BLaER1 treated with 17β-estradiol and CSF1 and Interleukin-3, amounts not matched to agents 10 nM and 100 nM (cell line): ENCODE results near the gene PAK6.

Experiments
- H3K27ac ChIP-seq, 11 experiments: shearing (Covaris generic); formaldehyde crosslinking; 2 replicates each; pipeline ENCODE4 v1.8.1; 2022
- H3K27me3 ChIP-seq, 11 experiments: shearing (Covaris generic); formaldehyde crosslinking; 2 replicates each; pipeline ENCODE4 v1.8.1; 2022
- H3K36me3 ChIP-seq, 11 experiments: shearing (Covaris generic); formaldehyde crosslinking; 2 replicates each; pipeline ENCODE4 v1.8.1; 2022
- H3K4me1 ChIP-seq, 10 experiments: shearing (Covaris generic); formaldehyde crosslinking; 2 replicates each; pipeline ENCODE4 v1.8.1; 2022
- H3K4me2 ChIP-seq, 11 experiments: shearing (Covaris generic); formaldehyde crosslinking; 2 replicates each; pipeline ENCODE4 v1.8.1; 2022
- H3K4me3 ChIP-seq, 10 experiments: shearing (Covaris generic); formaldehyde crosslinking; 2 replicates each; pipeline ENCODE4 v1.8.1; 2022
- H3K9ac ChIP-seq, 11 experiments: shearing (Covaris generic); formaldehyde crosslinking; 2 replicates each; pipeline ENCODE4 v1.8.1; 2022
- H3K9me3 ChIP-seq, 11 experiments: shearing (Covaris generic); formaldehyde crosslinking; replicated peaks in 1 of 11; 2 replicates each; pipeline ENCODE4 v1.8.1; 2022
- H4K20me1 ChIP-seq, 11 experiments: shearing (Covaris generic); formaldehyde crosslinking; 2 replicates each; pipeline ENCODE4 v1.8.1; 2022
- Cebpa-rat ChIP-seq, 11 experiments: shearing (Covaris generic); IDR thresholded peaks; 2 replicates each; pipeline ENCODE4 v1.8.1; 2022

The PAK6 gene

DNA sequence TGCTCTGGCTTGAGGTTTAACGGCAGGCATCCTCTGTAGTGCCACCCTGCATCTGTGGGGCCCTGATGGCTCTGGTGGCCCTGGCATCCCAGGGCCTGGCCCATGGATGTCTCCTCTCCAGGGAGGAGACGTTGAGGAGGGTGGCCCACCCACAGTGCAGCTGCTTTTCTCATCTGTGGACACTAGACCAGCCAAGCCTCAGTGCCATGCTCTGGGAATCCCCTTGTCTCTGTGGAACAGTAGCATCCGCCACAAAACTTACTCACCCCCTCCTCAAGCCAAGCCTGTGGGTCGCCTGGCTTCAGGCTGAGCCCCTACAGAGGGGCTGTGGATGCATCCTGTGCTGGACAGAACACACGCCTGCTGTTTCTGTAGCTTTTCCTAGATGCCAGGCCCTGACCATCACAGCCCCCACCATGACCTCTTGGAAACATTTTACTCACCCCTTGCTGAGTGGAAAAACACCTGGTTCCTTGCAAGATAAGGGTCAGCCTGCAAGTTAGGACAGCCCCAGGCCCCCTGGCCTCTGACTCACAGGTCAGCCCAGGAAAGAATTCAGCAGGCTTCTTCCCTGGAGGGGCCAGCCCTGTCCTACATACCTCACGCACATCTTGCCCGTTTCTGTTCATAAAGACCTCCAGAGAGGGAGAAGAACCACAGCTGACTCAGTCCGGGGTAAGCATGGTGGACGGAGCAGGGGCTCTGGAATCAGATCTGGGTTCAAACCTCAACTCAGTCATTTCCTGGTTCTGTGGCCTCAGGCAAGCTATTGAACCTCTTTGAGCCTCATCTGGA is 19.0 kb downstream of the PAK6 start:
- H3K9ac ChIP-seq: no peak overlapping the region

DNA sequence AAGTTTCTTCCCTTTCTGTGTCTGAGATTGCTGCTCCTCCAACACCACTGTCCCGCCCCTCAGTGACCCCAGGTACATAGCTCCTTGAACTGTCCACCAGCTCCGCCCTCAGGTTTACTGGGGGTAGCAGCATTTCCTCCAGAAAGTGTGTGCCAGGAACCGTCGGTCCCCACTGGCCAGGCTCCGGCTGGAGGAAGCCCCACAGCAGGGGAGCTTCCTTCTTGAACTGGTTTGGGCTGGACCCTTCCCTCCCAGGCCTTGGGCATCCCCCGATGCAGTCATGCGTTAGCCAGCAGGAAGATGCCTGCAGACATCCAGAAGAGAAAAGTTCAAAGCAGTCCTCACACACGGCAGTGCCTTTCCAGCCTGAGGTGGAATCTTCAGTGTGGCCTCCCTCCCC is 19.7 kb downstream of the PAK6 start:
- Histone ChIP-seq H3K4me3 (no peak overlapping the region), H3K36me3 (no peaks in the 10 kb centered on the region), H3K9me3 (no peaks in the 10 kb centered on the region), H3K4me2 (peak overlapping the region in 10 of 11 experiments; percentile 21 to 60 (median 41); a peak in 16 of 22 replicates), H3K27ac (no peak overlapping the region), H3K4me1 (peaks cover 0 to 24% (median 12%) of the 10 kb centered on the region in 10 experiments; a peak in 14 of 20 replicates), H3K27me3 (peaks cover 16 to 24% (median 21%) of the 10 kb centered on the region in 11 experiments), H4K20me1 (peaks cover 0 to 1% (median 0%) of the 10 kb centered on the region in 11 experiments; a peak in 4 of 22 replicates), H3K9ac (0 out of 22 replicates have a peak overlapping the region, but pooled peaks of 2 of the 11 experiments have one; percentile 7 to 19)
- TF ChIP-seq Cebpa-rat (IDR thresholded peaks at IDR 0.05): no peak

More for the DNA sequence above, 19.0 kb downstream of the PAK6 start:
- H3K36me3 ChIP-seq: no peaks in the 10 kb centered on the region
- peaks cover 0 to 8% (median 0%) of the 10 kb centered on the region in 11 experiments; a peak in 8 of 22 replicates for H4K20me1 ChIP-seq
- H3K9me3 ChIP-seq: no peaks in the 10 kb centered on the region
- TF ChIP-seq Cebpa-rat (IDR thresholded peaks at IDR 0.05): no peak
- peaks cover 23 to 31% (median 28%) of the 10 kb centered on the region in 11 experiments for H3K27me3 ChIP-seq
- no peak overlapping the region for H3K27ac ChIP-seq
- H3K4me2 ChIP-seq: 0 out of 22 replicates have a peak overlapping the region, but pooled peaks of 2 of the 11 experiments have one; percentile 35 to 48
- no peak overlapping the region for H3K4me3 ChIP-seq
- peaks cover 5 to 30% (median 18%) of the 10 kb centered on the region in 10 experiments; a peak in 18 of 20 replicates for H3K4me1 ChIP-seq

DNA sequence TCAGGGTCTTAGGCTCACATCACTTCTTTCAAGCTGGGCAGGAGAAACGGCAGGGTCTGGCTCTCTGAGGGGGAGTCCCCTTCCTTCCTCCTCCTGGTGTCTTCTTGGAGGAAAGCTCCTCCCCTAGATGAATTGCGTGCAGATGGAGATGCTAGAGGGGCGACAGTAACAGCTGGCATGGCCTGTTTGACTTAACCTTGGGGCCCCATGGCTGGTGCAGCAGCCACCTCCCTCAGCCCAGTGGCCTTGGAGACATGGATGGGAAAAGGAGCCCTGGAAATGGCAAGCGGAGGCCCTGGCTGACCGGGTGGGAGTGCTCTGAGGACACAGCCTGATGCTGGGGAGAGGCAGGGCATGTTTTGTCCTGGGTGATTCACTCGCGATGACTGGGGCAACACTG is 20.2 kb downstream of the PAK6 start:
- H3K4me3 ChIP-seq: no peak overlapping the region
- H3K36me3 ChIP-seq: no peaks in the 10 kb centered on the region
- H3K27me3 ChIP-seq: peaks cover 12 to 19% (median 16%) of the 10 kb centered on the region in 11 experiments
- H3K4me1 ChIP-seq: peaks cover 0 to 24% (median 12%) of the 10 kb centered on the region in 10 experiments; a peak in 14 of 20 replicates
- peak overlapping the region in 10 of 11 experiments; percentile 21 to 60 (median 41); a peak in 16 of 22 replicates for H3K4me2 ChIP-seq
- H3K9ac ChIP-seq: 0 out of 22 replicates have a peak overlapping the region, but pooled peaks of 2 of the 11 experiments have one; percentile 7 to 19
- no peaks in the 10 kb centered on the region; a peak in 3 of 22 replicates for H4K20me1 ChIP-seq
- H3K9me3 ChIP-seq: no peaks in the 10 kb centered on the region
- TF ChIP-seq Cebpa-rat (IDR thresholded peaks at IDR 0.05): no peak
- H3K27ac ChIP-seq: no peak overlapping the region

DNA sequence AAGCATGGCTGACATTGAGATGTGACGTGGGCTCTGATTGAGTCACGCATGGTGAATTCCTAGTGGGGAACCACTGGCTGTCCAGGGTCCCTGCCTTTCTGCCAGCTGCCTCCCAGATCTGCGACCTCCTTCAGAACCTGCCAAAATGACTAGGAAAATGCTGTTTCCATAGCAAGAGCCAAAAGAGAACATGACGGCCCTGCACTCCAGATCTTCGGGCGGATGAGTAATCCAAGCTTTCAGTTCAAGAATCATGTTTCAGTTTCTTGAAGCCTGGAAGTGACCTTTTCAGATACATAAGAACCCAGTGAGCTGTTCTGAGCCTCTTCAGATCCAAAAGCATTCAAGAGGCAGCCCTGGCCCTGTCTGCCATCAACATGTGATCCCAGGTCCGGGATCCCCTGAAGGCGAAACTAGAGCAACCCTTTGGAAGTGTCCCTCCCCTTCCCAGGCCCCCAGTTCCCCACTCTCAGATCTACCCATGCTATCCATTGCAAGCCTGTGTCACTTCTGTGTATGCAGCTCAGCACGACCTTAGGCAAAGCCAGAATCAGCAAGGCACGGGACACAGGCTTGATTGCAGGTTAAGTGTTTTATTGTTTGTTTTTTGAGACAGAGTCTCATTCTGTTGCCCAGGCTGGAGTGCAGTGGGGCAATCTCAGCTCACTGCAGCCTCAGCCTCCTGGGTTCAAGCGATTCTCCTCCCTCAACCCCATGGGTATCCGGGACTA is 24.3 kb downstream of the PAK6 start:
- no peaks in the 10 kb centered on the region for H3K27me3 ChIP-seq
- no peaks in the 10 kb centered on the region for H3K36me3 ChIP-seq
- H3K4me3 ChIP-seq: no peak overlapping the region
- no peak overlapping the region for H3K4me2 ChIP-seq
- H3K9ac ChIP-seq: no peak overlapping the region
- TF ChIP-seq Cebpa-rat (IDR thresholded peaks at IDR 0.05): no peak
- peaks cover 13 to 30% (median 21%) of the 10 kb centered on the region in 10 experiments; a peak in 19 of 20 replicates for H3K4me1 ChIP-seq
- no peak overlapping the region for H3K27ac ChIP-seq
- H3K9me3 ChIP-seq: no peaks in the 10 kb centered on the region
- no peaks in the 10 kb centered on the region; a peak in 1 of 22 replicates for H4K20me1 ChIP-seq

DNA sequence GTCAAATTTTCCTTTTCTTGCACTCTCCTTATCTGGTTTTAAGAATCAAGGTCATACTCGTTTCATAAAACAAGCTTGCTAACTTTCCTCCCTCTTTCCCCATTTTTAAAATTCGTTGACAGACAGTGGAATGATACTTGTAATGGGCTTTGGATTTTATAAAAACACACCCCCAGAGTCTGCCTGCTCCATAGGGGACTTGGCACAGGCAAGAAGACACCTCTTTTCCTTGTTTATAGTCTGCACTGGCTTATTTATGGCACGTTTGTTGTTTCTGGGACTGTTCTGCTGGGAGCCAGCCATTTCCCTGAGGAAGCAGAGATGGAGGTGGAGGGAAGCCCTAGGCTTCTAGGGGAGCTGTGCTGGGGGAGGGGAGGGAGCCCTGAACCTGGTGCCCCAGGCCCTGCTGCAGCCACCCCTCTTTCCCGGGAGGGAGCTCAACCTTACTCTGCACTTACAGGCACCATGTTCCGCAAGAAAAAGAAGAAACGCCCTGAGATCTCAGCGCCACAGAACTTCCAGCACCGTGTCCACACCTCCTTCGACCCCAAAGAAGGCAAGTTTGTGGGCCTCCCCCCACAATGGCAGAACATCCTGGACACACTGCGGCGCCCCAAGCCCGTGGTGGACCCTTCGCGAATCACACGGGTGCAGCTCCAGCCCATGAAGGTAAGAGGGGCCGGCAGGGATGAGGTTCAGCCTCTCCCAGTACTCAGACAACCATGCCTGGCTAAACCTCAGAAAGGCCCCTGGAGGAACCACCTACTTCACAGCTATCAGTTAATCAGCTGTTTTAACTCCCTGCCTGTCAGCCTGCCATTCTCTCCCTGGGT is 25.7 kb downstream of the PAK6 start:
- no peaks in the 10 kb centered on the region for H4K20me1 ChIP-seq
- no peak overlapping the region for H3K9ac ChIP-seq
- no peaks in the 10 kb centered on the region for H3K36me3 ChIP-seq
- no peak overlapping the region for H3K4me2 ChIP-seq
- H3K27me3 ChIP-seq: no peaks in the 10 kb centered on the region
- no peak overlapping the region for H3K4me3 ChIP-seq
- no peak for TF ChIP-seq Cebpa-rat (IDR thresholded peaks at IDR 0.05)
- H3K4me1 ChIP-seq: peaks cover 10 to 20% (median 13%) of the 10 kb centered on the region in 10 experiments; a peak in 17 of 20 replicates
- no peaks in the 10 kb centered on the region for H3K9me3 ChIP-seq
- no peak overlapping the region for H3K27ac ChIP-seq

DNA sequence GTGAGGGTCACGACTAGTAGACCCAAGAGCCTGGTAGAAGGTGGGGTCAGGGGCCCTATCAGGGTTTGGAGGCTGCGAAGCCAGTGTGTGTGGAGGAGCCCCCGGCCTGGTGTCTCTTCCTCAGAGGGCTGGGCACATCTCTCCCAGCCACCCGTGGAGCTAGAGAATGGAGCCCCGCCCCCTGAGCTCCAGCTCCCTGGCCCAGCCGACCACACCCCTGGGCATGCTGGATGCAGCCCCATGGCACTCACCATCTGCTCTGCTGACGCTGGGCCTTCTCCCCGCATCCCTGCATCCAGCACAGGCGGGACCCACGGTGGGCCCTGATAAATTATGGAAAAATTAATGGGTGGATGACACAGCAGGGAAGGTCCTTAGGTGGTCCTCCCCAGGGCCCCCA is 26.5 kb downstream of the PAK6 start:
- no peak overlapping the region for H3K4me2 ChIP-seq
- no peak overlapping the region for H3K4me3 ChIP-seq
- no peaks in the 10 kb centered on the region for H3K27me3 ChIP-seq
- H4K20me1 ChIP-seq: no peaks in the 10 kb centered on the region
- H3K9me3 ChIP-seq: no peaks in the 10 kb centered on the region
- H3K4me1 ChIP-seq: peaks cover 10 to 20% (median 13%) of the 10 kb centered on the region in 10 experiments; a peak in 17 of 20 replicates
- H3K27ac ChIP-seq: no peak overlapping the region
- no peak overlapping the region for H3K9ac ChIP-seq
- no peak for TF ChIP-seq Cebpa-rat (IDR thresholded peaks at IDR 0.05)
- H3K36me3 ChIP-seq: no peaks in the 10 kb centered on the region

DNA sequence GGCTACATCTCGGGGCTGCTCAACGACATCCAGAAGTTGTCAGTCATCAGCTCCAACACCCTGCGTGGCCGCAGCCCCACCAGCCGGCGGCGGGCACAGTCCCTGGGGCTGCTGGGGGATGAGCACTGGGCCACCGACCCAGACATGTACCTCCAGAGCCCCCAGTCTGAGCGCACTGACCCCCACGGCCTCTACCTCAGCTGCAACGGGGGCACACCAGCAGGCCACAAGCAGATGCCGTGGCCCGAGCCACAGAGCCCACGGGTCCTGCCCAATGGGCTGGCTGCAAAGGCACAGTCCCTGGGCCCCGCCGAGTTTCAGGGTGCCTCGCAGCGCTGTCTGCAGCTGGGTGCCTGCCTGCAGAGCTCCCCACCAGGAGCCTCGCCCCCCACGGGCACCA is 27.0 kb downstream of the PAK6 start:
- Histone ChIP-seq H3K36me3 (no peaks in the 10 kb centered on the region), H3K9me3 (no peaks in the 10 kb centered on the region), H3K27ac (no peak overlapping the region), H3K4me2 (peak overlapping the region in 1 of 11 experiments; percentile 60; a peak in 1 of 22 replicates), H3K4me3 (no peak overlapping the region), H4K20me1 (no peaks in the 10 kb centered on the region), H3K4me1 (peaks cover 11 to 20% (median 14%) of the 10 kb centered on the region in 10 experiments; a peak in 17 of 20 replicates), H3K9ac (no peak overlapping the region; a peak in 1 of 22 replicates), H3K27me3 (no peaks in the 10 kb centered on the region)
- TF ChIP-seq Cebpa-rat (IDR thresholded peaks at IDR 0.05): no peak

DNA sequence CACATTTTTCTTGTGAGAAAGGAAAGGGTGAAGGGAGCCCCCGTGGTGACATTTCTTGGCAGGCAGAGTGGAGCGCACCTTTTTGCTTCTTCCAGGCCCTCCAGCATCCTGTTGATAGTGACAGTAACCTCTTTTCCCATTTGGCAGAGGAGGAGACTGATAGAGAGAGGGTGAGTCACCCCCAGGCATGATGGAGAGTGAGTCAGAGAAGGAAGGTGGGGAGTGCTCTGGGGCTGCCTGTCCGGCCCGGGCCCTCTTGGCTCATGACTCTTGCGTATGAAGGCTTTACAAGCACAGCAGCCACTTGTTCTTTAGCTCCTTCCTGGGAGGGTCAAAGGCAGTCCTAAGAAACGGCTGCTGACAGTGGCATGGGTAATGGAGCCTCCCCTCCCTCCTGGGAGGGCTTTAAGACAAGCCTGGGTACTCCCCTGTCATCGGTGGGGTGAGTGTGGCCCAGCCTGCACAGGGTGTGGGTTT is 28.0 kb downstream of the PAK6 start:
- Histone ChIP-seq H3K27me3 (no peaks in the 10 kb centered on the region), H4K20me1 (no peaks in the 10 kb centered on the region), H3K4me1 (peaks cover 13 to 28% (median 23%) of the 10 kb centered on the region in 10 experiments; a peak in 19 of 20 replicates), H3K9ac (no peak overlapping the region), H3K9me3 (no peaks in the 10 kb centered on the region), H3K4me3 (no peak overlapping the region), H3K36me3 (no peaks in the 10 kb centered on the region), H3K27ac (no peak overlapping the region; a peak in 1 of 22 replicates), H3K4me2 (peak overlapping the region in 9 of 11 experiments; percentile 2 to 60 (median 23); a peak in 12 of 22 replicates)
- TF ChIP-seq Cebpa-rat (IDR thresholded peaks at IDR 0.05): no peak
